Activated naive CD4-positive, alpha-beta T cell (primary cell): Measurements from ENCODE around the gene PTPN21.

Experiments used
- DNase-seq, 4 experiments: peaks; one replicate each; lab custom pipeline; 2025; lab: John Stamatoyannopoulos, UW

The PTPN21 gene

DNA sequence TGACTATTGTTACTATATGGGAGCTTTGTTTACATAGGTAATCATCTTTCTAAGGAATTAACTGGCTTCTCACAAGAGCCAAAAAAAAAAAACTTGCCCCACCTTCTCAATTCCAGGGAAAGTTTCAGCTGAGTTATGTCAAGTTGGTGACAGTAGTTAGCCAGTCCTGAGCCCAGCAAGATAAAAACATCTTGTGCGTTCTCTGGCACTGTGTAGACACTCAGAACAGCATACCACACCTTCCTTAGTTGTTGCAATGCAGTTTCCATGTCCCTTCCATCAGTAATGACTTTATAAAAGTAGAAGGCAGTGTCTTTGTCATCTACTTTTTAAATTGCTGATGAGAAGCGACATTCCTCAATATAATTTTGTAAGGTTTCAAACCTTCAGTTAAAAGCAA lies 50.2 kb downstream of the PTPN21 start:
- no peak for DNase-seq

- DNase-seq: no peak
Observed at GRCh38 chr14:88503754-88504406, 50.9 kb downstream of the PTPN21 start.

- no peak for DNase-seq
Observed at GRCh38 chr14:88502740-88503139, 52.1 kb downstream of the PTPN21 start.

DNA sequence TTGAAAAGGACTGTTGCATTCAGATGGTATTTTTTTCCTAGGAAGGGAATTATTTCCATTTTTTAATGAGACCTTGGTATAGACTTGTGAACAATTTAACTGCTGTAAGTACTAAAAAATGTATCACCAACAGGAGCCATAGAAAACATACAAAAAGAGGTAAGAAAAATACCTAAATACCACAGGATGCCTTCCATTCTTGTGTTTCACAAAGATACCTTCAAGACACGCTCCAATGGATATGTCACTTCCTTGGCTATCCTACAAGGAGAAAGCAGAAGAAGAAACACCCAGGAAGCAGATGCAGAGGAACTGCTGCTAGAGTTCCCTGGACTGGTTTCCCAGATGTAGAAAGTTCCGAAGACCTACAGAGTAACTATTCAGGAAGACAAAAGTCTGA lies 54.2 kb downstream of the PTPN21 start:
- no peak for DNase-seq

GRCh38 chr14:88499225-88499624 lies 55.6 kb downstream of the PTPN21 start:
- no peak for DNase-seq

GRCh38 chr14:88496414-88496813 lies 58.4 kb downstream of the PTPN21 start:
- no peak for DNase-seq

GRCh38 chr14:88493392-88494185 lies 61.2 kb downstream of the PTPN21 start:
- DNase-seq: no peak

GRCh38 chr14:88492272-88493089 lies 62.3 kb downstream of the PTPN21 start:
- peak in 2 of 4 experiments; percentile 10 to 23 for DNase-seq

- no peak for DNase-seq
Observed at GRCh38 chr14:88490168-88490567, 64.6 kb downstream of the PTPN21 start.

DNA sequence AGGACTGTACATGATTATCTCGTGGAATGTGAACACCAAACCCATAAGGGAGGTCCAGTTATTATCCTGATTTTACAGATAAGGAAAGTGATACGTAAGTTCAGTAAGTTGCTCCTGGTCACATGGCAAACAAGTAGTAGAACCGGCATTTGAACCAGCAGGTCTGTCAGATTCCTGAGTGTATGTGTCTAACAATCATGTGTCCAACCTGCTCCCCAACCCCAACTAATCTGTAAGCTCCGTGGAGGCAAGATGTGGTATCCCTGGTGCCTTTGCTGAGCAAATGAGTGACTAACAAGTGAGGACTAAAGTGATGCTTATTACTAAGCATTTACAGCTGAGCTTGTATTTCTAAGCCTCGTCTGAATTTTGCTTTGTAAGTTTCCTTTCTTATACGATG lies 65.9 kb downstream of the PTPN21 start:
- DNase-seq: no peak

DNA sequence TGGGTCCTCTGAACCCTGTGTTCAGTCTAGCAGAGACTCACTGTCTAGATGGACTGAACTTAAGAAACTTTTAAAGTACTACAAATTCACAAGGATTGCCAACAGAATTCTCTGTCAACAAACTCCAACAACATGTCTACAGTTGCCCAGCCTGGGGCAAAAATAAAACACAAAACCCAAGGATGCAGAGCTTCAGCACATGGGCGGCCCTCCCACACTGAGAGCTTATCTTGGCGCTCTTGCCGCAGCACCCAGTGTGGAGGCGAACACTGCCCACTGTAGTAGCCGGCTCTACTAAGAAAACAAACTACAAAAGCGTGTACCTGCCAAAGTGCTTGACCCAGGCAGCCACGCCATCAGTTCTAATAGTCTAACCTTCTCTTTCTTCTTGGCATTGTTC lies 66.7 kb downstream of the PTPN21 start:
- DNase-seq: no peak

DNA sequence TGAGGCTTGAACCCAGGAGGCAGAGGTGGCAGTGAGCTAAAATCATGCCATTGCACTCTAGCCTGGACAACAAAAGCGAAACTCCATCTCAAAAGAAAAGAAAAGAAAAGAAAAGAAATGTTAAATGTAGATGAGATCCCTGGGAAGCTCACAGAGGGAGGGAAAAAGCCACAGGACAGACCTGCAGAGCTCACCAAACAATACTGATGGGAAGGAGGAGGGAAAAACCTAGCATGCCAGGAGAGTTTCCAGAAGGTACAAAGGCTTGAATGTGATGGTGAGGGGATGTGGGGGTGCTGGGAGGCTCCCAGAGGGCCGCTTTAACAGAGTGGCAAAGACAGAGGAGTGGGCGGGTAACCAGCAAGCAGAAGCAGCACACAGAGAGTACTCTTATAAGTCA lies 72.3 kb downstream of the PTPN21 start:
- no peak for DNase-seq

DNA sequence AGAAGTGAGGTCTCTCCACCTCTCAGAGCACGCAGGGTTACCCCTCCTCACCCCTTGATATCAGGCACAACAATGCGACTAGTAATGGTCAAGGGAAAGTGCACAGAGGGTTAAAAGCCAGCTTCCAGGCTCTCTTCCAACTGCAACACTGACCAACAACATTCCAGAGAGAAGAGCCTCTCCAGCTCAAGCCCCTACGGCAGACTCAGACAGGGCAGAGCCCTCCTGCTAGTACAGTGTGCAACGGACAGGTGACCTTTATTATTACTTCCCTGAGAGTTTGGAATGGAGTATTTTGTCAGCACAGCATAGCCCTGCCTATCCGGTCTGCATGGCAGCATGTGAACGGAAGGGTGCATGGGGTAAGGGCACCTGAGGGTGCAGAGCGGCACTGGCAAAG lies 73.0 kb downstream of the PTPN21 start:
- no peak for DNase-seq

DNA sequence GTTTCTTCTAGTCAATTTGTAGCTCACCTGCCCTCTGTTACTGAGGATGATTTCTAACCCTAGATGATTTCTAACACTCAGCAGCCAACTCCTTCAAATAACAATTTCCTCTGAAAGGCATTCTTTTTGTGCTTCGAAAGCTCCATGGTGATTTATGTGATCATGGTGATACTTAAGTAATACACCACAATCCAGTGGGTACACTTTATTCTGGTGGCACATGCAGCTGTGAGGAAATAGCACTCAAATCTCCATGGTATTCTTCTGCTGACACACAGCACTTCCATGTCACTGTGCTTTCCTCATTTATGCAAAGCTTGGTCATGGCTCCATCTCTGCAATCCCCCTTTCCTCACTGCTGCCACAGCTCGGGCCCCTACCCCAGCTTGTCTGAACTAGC lies 73.7 kb downstream of the PTPN21 start:
- no peak for DNase-seq

- no peak for DNase-seq
Observed at GRCh38 chr14:88479574-88479987, 75.2 kb downstream of the PTPN21 start.

DNA sequence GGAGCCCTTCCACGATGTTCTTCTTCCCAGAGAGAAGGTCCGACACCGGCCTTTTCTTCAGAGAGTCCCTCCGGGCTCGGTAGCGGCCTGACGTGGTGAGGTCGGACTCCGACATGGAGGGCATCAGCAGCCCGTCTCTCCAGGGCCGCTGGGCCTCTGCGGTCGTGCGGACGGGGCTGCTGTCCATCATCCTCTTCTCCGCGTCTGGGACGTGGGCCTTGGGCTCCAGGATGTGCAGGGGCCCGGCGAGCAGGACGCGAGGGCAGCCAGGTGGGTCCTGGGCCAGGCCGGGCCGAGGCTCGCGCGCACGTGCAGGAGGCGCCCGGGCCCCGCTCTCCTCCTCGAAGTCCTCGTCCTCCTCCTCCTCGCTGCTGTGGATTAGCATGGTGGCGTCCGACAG lies 75.9 kb downstream of the PTPN21 start:
- DNase-seq: no peak

- DNase-seq: no peak
Observed at GRCh38 chr14:88477513-88478250, 77.1 kb downstream of the PTPN21 start.

DNA sequence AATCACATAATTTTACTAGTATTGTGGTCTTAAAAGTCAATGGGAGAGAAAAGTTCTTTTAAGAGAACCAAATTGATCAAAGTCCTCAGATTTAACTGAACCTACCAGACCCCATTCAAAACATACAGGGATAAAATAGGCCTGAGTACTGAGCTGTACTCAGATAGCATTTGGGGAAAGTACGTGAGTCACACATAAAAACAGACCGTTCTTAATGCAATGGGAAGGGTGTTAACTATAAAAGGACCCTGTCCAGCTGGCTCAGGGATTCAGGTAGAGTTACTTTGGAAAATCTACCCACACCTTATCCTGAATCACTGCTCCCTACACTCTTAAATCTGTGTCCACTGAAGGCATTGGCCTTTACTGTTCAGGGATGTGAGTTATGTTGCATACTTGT lies 78.0 kb downstream of the PTPN21 start:
- DNase-seq: no peak

GRCh38 chr14:88476214-88476774 lies 78.5 kb downstream of the PTPN21 start:
- no peak for DNase-seq

DNA sequence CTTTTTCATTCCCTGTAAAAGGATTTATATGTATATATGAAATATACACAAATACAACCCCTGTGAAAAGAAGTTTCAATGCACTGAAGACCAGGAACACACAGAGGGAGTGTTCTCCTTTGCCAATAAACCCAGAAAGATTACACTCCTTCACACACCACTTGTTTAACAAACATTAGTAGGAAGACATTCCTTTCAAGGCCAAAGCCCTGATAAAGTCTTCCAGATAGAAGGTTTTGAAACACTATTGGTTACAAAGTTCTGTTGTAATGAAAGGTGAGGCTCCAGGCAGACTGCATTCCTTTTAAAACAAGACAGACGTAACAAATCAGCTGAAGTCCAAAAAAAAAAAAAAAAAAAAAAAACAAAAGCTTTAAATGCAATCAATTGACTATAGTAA lies 81.0 kb downstream of the PTPN21 start:
- DNase-seq: no peak

DNA sequence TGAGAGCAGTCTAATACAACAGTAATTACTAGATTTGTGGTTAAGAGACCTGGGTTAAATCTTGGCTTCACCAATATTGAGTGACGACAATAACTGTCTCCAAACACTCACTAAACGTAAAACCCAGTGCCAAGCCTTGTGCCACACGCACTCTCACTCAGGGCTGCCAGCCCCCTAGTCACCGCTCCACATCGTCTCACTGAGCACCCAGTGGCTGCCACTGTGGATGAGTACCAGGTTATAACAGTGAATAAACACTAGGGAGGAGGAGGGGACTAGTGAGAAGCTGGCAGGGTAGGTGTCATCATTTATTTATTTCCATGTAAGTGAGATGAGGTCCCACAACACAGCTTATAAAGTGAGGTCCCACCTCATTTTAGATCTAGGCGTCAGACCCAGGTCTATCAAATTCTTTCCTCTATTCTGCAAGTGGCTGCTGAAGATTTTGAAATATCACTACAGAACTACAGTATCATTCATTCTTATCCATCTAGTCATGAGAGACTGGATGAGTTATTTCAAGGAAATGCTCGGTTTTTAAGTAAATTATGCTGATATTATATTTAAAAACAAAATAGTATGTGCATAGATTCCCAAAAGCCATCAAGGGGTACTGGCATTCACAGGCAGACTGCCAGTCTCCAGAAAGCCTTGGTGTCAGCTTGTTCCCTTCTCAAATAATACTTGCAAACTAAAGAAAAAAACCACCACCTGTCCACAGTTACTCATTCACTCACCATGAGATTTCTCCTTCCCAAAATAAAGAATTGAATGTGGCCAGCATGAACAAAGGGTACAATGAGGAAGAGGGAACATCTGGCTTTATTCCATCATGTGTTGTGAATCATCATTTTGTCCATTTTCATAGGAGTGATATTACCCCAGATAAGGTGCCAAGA lies 84.0 kb downstream of the PTPN21 start:
- DNase-seq: no peak
